Pulmonary artery endothelial cell (primary cell): ENCODE results near the gene BSG. TPM values are rescaled to one million over a fixed set of nuclear protein-coding genes. Genes with fewer than 3 reads are reported as not detected.
"Not testable (repeated sequence)": the region's sequence is repeated elsewhere in the genome, so short reads cannot be mapped to it uniquely, and the experiment has no call there.

Source experiments
- DNase-seq: peaks from one replicate; pipeline ENCODE4 v3.0.0-alpha.2; 2011; ENCODE audit warnings: low read depth, low spot score
- total RNA-seq: library from RNA; depleted of rRNA; stranded (reverse); fragments of >200 nt; gene quantifications from 2 replicates; pipeline ENCODE4 v1.2.3, GENCODE V29; 2014

The BSG gene
- total RNA-seq, 1 donor from 2014 or later = 352 TPM

GRCh38 chr19:604355-604754 lies 32.0 kb downstream of the BSG start:
- DNase-seq = no peak

- not testable (repeated sequence) for DNase-seq
These were observed 32.9 kb downstream of the BSG start for GRCh38 chr19:605061-605971.

GRCh38 chr19:607301-608154 lies 35.1 kb downstream of the BSG start:
- DNase-seq = no peak

- DNase-seq = no peak
These were observed 36.0 kb downstream of the BSG start for GRCh38 chr19:608155-609003.

GRCh38 chr19:609004-609346 lies 36.6 kb downstream of the BSG start:
- DNase-seq = no peak

GRCh38 chr19:610071-610800 lies 37.8 kb downstream of the BSG start:
- DNase-seq = no peak

GRCh38 chr19:610801-611480 lies 38.5 kb downstream of the BSG start:
- DNase-seq = no peak

- DNase-seq = no peak
These were observed 39.1 kb downstream of the BSG start for GRCh38 chr19:611481-611868.

- no peak for DNase-seq
These were observed 40.5 kb downstream of the BSG start for GRCh38 chr19:612941-613340.

GRCh38 chr19:613732-614567 lies 41.6 kb downstream of the BSG start:
- no peak for DNase-seq

- no peak for DNase-seq
These were observed 43.2 kb downstream of the BSG start for GRCh38 chr19:615619-616018.

- no peak for DNase-seq
These were observed 43.8 kb downstream of the BSG start for GRCh38 chr19:616062-616700.

- no peak for DNase-seq
These were observed 44.5 kb downstream of the BSG start for GRCh38 chr19:616747-617526.

GRCh38 chr19:617551-618246 lies 45.3 kb downstream of the BSG start:
- no peak for DNase-seq

GRCh38 chr19:618247-618619 lies 45.8 kb downstream of the BSG start:
- no peak for DNase-seq

GRCh38 chr19:618674-619285 lies 46.4 kb downstream of the BSG start:
- no peak for DNase-seq
